ENCODE measurements around the gene TMEM30A.

Gene TMEM30A

DNA sequence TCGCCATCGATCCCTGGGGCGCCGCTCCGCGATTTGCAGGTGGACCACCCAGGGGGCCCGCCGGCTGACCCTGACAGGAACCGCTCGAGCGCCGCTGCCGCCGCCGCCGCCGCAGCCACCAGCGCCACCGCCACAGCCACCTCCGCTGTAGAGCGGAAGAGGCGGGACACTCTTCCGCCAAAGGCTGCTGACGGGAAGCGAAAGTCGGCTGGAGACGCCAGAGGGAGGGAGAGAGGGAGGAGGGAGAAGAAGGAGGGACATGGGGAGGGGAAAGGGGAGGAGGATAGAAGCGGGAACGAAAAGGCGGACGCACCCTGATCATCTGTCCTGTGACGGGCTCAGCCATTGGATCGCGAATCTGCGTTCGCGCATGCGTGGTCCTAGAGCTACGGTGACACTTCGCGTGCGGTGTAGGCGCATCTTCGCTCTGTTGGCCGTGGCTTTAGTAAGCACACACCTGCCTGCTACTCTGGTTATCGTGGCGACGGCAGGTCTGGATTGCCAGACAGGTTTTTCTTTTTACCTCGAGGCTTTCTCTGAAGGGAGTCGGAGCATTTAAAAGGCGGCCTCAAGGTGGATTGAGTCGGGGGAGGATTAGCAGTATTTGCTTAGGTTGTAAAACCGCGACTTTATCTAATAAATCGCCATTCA, at the start of gene TMEM30A:
Gene TMEM30A (minus strand): TSS at position 161 of the 651 bp plus-strand sequence. CDS start 154 bp downstream, at position 7.
- TF ChIP-seq, protein P1, sequence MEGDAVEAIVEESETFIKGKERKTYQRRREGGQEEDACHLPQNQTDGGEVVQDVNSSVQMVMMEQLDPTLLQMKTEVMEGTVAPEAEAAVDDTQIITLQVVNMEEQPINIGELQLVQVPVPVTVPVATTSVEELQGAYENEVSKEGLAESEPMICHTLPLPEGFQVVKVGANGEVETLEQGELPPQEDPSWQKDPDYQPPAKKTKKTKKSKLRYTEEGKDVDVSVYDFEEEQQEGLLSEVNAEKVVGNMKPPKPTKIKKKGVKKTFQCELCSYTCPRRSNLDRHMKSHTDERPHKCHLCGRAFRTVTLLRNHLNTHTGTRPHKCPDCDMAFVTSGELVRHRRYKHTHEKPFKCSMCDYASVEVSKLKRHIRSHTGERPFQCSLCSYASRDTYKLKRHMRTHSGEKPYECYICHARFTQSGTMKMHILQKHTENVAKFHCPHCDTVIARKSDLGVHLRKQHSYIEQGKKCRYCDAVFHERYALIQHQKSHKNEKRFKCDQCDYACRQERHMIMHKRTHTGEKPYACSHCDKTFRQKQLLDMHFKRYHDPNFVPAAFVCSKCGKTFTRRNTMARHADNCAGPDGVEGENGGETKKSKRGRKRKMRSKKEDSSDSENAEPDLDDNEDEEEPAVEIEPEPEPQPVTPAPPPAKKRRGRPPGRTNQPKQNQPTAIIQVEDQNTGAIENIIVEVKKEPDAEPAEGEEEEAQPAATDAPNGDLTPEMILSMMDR (IDR thresholded peaks at IDR 0.05; ENCODE audit: low read depth, low read length, missing control alignments), result no peak
- DNase-seq (ENCODE audit: low read depth), result peak; percentile 98
- in situ Hi-C loops (cut with HindIII; ENCODE audit: low sequenced_read_pairs), result no loop called here
- H3K4me3 ChIP-seq (ENCODE audit: low read depth, low read length), result peak within 1 kb of the TSS; percentile 91

DNA sequence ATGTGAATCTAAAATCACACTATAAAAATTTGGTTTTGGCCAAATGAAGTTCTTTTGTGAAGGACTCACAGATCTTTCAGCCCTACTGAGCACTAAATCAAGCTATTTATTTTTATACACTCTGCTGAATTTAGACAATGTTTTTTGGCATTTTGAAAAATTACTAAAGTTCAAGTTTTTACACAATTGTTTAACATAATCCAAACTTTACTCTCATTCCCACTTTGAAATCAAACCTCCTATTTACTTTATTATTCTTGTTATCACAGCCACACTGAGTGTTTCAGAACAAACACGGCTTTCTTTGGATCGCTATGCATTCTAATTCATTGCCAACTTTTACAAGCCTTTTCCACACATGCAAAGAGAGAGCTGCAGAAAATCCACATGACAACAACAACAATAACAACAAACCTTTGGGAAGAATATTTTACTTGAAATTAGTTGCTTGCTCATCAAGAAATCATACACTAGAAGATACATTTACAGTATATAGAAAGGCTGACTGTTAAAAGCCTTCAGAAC, 49.1 kb upstream of the TMEM30A start:
- no peak overlapping the region for H3K4me3 ChIP-seq (ENCODE audit: low read depth, low read length)
- in situ Hi-C loops (cut with HindIII; ENCODE audit: low sequenced_read_pairs), result no loop called here
- TF ChIP-seq, protein P1 (IDR thresholded peaks at IDR 0.05; ENCODE audit: low read depth, low read length, missing control alignments), result no peak

DNA sequence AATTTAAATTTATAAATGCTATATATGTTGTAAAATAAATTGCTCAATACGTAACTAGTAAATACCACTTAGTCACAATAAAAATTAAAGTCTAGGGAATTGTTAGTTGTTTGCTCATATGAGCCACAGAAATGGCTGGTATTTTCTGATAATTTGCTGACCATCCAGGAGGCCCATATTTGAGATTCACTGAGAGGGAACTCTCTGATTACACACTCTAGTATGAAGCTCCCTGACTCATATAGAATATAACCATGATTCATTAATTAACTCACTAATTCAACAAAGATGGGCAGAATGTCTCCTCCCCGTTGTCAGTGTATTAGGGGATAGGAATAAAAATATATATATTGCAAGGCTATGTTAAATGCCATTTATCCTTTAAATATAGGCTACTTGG, 46.6 kb upstream of the TMEM30A start:
- TF ChIP-seq, protein P1 (IDR thresholded peaks at IDR 0.05; ENCODE audit: low read depth, low read length, missing control alignments), result no peak
- H3K4me3 ChIP-seq (ENCODE audit: low read depth, low read length), result no peak overlapping the region
- in situ Hi-C loops (cut with HindIII; ENCODE audit: low sequenced_read_pairs), result no loop called here
- peak; percentile 35 for DNase-seq (ENCODE audit: low read depth)

More for the DNA sequence above, 49.1 kb upstream of the TMEM30A start:
- DNase-seq (ENCODE audit: low read depth), result no peak

DNA sequence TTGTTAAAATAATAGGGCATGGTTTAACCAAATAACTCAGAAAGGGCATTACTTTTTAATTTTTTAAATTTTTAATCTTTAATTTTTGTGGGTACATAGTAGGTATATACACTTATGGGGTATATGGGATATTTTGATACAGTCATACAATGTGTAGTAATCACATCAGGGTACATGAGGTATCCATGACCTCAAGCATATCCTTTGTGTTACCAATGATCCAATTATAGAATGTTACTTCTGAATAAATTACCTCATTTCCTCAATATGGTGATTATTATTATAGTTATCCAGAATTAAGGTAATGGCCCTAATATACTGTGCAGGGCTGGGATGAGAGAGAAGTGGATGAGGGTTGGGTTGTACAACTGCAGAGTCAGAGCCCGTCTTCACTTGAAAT, 45.1 kb upstream of the TMEM30A start:
- TF ChIP-seq, protein P1 (IDR thresholded peaks at IDR 0.05; ENCODE audit: low read depth, low read length, missing control alignments), result no peak
- DNase-seq (ENCODE audit: low read depth), result no peak
- H3K4me3 ChIP-seq (ENCODE audit: low read depth, low read length), result no peak overlapping the region
- in situ Hi-C loops (cut with HindIII; ENCODE audit: low sequenced_read_pairs), result no loop called here

DNA sequence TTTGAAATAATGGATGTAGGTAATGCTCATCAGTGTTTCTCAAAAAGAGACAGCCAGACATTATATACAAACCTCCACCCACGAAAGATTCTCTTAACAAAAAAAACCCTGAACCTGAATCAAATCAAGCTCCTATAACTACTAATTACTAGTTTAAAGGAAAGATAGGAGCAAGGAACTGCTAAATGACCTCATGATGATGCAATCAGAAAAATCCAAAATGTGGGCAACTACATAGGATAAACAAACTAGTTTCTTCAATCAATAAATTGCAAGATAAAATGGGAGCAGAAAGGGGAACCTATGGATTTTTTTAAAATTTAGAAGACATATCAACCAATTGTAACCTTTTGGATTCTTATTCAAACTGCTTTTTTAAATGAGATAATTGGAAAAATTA, 43.2 kb upstream of the TMEM30A start:
- in situ Hi-C loops (cut with HindIII; ENCODE audit: low sequenced_read_pairs), result no loop called here
- no peak for DNase-seq (ENCODE audit: low read depth)
- TF ChIP-seq, protein P1 (IDR thresholded peaks at IDR 0.05; ENCODE audit: low read depth, low read length, missing control alignments), result no peak
- no peak overlapping the region for H3K4me3 ChIP-seq (ENCODE audit: low read depth, low read length)

DNA sequence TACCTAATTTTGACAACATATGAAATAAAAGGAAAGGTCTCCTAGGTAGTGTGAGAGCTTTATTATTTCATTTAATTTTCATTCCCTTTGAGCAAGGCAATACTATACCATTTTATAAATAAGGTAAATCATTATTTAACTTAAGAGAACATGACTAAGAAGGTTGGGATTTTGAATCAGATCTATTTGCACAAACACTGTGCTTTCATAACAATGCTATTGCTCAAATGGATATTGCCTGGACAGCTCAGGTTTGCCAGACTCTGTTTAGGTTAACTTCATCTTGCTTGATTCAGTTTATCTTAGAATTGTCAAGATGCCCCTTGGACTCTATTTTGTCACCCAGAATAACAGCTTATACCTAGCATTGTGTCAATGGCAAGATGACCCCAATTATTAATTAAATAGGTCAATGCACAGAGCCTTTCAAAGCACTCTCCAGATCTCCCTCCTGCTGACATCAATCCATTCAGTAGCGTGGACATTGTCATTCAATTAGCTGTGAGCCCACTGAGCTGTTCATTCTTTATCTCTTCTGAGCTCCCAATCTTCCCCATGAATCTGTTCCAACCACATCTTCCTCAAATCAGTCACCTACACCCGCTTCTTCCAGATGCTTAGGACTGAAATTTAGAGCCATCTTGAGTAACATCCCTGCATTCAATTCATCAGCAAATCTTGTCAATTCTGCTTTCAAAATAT, 42.1 kb upstream of the TMEM30A start:
- no peak overlapping the region for H3K4me3 ChIP-seq (ENCODE audit: low read depth, low read length)
- in situ Hi-C loops (cut with HindIII; ENCODE audit: low sequenced_read_pairs), result no loop called here
- DNase-seq (ENCODE audit: low read depth), result no peak
- TF ChIP-seq, protein P1 (IDR thresholded peaks at IDR 0.05; ENCODE audit: low read depth, low read length, missing control alignments), result no peak
